Measurements from ENCODE around the gene ITPR1.

The ITPR1 gene

DNA sequence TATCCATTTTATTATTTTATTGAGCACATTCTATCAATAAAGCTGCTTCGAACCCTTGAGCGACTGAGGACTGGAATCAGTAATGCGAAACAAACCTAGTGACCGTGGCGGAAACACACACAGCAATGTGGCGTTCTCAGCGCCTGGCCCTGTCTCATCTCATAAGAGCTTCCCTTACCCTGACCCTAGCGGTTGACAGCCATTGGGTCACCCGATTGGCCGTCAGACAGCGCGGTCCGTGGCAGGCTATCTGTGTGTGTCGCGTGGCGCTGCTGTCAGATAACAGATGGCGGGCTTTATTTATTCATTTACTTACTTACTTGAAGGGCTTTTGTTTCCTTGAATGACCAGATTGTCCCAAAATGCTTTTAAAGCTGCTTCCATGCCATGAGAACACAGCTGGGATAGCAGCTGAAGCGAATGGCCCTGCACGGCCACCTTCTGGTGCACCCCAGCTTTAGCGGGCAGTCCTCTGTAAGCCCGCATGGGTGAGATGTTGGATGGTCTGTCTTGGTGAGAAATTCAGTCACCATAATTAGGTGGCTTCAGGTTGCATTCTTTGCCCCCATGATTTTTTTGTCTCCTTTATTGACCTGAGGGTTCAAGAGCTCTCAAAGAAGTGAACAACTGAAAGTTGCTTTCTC lies 270.6 kb downstream of the ITPR1 start:
- CTCF ChIA-PET = no interaction called here
- DNase-seq (ENCODE audit: low spot score) = no peak
- H3K27ac ChIP-seq = no peak overlapping the region
- TF ChIP-seq, protein P1, sequence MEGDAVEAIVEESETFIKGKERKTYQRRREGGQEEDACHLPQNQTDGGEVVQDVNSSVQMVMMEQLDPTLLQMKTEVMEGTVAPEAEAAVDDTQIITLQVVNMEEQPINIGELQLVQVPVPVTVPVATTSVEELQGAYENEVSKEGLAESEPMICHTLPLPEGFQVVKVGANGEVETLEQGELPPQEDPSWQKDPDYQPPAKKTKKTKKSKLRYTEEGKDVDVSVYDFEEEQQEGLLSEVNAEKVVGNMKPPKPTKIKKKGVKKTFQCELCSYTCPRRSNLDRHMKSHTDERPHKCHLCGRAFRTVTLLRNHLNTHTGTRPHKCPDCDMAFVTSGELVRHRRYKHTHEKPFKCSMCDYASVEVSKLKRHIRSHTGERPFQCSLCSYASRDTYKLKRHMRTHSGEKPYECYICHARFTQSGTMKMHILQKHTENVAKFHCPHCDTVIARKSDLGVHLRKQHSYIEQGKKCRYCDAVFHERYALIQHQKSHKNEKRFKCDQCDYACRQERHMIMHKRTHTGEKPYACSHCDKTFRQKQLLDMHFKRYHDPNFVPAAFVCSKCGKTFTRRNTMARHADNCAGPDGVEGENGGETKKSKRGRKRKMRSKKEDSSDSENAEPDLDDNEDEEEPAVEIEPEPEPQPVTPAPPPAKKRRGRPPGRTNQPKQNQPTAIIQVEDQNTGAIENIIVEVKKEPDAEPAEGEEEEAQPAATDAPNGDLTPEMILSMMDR (conservative IDR thresholded peaks at IDR 0.05; ENCODE audit: low read depth) = no peak
- POLR2A ChIA-PET (ENCODE audit: low non-redundant PET) = no interaction called here

DNA sequence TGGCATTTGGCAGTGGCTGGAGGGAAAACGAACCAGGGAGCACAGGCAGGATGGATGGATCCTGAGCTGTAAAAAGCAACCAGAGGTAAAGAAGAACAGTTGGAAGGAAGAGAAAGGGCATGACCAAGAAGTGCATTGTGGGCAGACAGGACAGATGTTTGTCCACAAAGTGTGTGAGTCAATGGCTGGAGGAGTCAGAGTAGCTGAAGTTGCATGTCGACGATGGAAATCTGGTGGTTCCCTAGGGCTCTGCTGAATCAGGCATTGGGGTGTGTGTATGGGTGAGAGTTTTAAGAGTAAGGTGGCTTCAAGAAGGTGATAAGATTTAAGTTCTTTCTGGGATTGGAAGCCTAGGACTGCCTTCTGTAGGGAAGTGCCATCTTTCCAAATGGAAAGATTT lies 272.1 kb downstream of the ITPR1 start:
- TF ChIP-seq, protein P1 (conservative IDR thresholded peaks at IDR 0.05; ENCODE audit: low read depth) = no peak
- DNase-seq (ENCODE audit: low spot score) = no peak
- ChIA-PET POLR2A (ENCODE audit: low non-redundant PET) (no interaction called here), CTCF (no interaction called here)
- H3K27ac ChIP-seq = no peak overlapping the region

DNA sequence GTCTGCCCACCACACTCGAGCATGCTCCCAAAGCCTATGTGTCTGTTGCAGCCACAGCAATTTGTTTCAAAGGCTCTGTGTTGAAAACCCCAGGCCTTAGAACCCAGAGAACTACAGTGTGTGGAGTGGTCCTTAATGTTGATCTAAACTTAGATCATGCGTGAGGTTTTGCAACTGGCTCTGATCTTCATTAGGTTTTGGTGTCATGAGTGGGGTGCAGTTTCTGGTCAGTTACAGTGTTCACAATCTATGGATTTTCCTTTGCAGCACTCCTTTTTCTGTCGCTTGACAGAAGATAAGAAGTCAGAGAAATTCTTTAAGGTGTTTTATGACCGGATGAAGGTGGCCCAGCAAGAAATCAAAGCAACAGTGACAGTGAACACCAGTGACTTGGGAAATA lies 273.1 kb downstream of the ITPR1 start:
- no peak overlapping the region for H3K27ac ChIP-seq
- TF ChIP-seq, protein P1 (conservative IDR thresholded peaks at IDR 0.05; ENCODE audit: low read depth) = no peak
- DNase-seq (ENCODE audit: low spot score) = no peak
- ChIA-PET POLR2A (ENCODE audit: low non-redundant PET) (no interaction called here), CTCF (no interaction called here)

DNA sequence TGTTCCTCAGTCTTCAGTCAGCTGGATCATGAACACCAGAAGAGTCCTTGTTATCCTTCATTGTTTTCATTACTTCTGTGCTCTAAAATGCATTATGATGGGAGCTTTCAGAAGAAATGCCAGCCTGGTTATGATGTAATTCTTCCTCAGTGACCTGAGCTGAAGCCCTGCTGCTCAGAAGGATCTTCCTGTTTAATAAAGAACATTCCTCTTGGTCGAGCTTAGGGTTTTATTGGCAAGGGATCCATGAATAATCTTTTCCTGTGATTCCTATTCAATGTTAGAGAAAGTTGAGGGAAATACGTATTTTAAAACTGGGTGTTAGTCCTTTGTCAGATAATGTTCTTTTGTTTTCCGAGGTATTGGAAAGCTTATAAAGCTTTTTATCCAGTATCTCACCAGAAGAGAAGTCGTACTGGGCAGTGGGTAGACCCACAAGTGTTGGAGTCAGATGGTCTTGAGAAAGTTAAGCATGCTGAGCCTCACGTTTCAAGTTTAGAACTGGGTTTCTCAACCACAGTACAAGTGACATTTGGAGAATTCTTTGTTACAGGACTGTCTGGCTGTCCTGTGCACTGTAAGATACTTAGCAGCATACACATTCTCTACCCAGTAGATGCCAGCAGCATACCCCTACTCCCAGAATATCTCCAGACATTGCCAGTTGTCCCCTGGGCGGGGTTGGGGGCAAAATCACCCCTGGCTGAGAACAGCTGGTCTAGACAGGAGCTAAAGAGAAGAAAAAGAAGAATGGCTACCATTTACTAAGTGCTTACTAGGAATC lies 273.8 kb downstream of the ITPR1 start:
- no peak for DNase-seq (ENCODE audit: low spot score)
- TF ChIP-seq, protein P1 (conservative IDR thresholded peaks at IDR 0.05; ENCODE audit: low read depth) = no peak
- no peak overlapping the region for H3K27ac ChIP-seq
- POLR2A ChIA-PET (ENCODE audit: low non-redundant PET) = no interaction called here
- CTCF ChIA-PET = no interaction called here

DNA sequence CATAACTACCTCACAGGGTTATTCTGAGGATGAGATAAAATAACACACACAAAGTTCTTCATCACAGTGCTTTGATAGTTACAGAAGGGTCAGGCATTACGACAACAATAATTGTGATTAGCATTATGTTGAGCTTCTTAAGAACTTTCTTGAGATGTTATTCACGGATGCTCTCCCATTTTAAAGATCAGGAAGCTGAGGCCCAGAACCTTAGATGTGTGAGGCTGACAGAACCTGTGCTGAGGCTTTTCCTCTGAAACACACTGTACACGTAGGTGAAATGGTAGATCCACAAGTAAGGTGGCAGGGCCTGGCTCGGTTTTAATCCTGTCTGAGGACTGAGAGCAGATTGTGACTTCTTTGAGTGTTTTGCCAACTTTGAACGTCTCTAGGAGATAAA lies 274.9 kb downstream of the ITPR1 start:
- no peak overlapping the region for H3K27ac ChIP-seq
- CTCF ChIA-PET = no interaction called here
- TF ChIP-seq, protein P1 (conservative IDR thresholded peaks at IDR 0.05; ENCODE audit: low read depth) = no peak
- POLR2A ChIA-PET (ENCODE audit: low non-redundant PET) = no interaction called here
- no peak for DNase-seq (ENCODE audit: low spot score)

DNA sequence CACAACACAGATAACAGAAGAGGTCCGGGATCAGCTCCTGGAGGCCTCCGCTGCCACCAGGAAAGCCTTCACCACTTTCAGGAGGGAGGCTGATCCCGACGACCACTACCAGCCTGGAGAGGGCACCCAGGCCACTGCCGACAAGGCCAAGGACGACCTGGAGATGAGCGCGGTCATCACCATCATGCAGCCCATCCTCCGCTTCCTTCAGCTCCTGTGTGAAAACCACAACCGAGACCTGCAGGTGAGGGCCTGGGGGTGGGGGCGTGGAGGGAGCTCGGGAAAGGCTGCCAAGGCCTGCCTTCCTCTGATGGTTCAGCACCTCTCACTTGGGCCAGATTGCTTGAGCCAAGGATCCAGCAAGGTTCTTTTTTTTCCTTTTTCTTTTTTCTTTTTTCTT lies 275.4 kb downstream of the ITPR1 start:
- ChIA-PET POLR2A (ENCODE audit: low non-redundant PET) (no interaction called here), CTCF (no interaction called here)
- H3K27ac ChIP-seq = no peak overlapping the region
- TF ChIP-seq, protein P1 (conservative IDR thresholded peaks at IDR 0.05; ENCODE audit: low read depth) = no peak
- no peak for DNase-seq (ENCODE audit: low spot score)
